ENCODE data around the gene CSN1S1. TPM values are rescaled to one million over a fixed set of nuclear protein-coding genes. Genes with fewer than 3 reads are reported as not detected.
A peak's percentile ranks its signal among the peaks of the same experiment; 100 is the strongest.

CSN1S1 gene
- total RNA-seq = not detected in 3 replicates

GRCh38 chr4:69930768-69931167 is at the start of gene CSN1S1:
Gene CSN1S1, plus strand, starts transcription at chr4:69931068. Its CDS starts 1,488 bp downstream, at chr4:69932556.
- H3K4me3 Mint-ChIP-seq = no peak within 1 kb of the TSS
- no peak for DNase-seq (ENCODE audit: low spot score in 2 of 2, unreplicated experiment in 2 of 2)
- H3K4me1 Mint-ChIP-seq = peaks cover 10% of the 10 kb centered on the region
- H3K9me3 Mint-ChIP-seq = no peaks in the 10 kb centered on the region
- H3K27me3 Mint-ChIP-seq (ENCODE audit: low read depth) = no peaks in the 10 kb centered on the region
- no peak within 1 kb of the TSS for H3K27ac Mint-ChIP-seq
- TF ChIP-seq CTCF (IDR thresholded peaks at IDR 0.05; ENCODE audit: unreplicated experiment) = no peak
- no peaks in the 10 kb centered on the region for H3K36me3 Mint-ChIP-seq

DNA sequence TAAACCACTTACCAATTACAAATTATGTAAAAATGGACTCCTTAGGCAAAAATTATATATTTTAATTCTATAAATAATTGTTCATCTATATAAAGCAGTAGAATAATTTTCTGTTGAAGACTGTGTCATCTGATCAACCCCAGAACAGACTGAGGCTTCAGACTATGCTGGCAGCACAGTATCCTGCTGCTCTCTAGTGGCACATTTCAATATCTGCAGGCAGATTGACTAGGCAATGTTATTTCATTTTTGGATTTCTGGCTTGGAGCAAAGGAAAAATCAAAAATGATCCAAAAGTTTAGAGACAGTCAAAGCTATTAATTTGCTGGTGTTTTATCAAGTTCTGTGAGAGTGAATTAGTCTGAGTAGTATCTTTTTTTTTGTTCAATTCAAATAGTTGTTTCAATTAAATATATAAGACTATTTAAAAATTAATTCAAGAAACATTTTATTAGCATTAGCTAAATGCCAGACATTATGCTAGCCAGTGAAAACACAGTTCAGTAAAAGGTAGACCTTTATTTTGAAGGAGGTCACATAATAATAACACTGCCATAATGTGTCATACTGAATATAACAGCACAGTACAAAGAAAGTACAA is 49.6 kb upstream of the CSN1S1 start:
- H3K27ac Mint-ChIP-seq = no peak overlapping the region
- TF ChIP-seq CTCF (IDR thresholded peaks at IDR 0.05; ENCODE audit: unreplicated experiment) = peak; percentile 78
- H3K36me3 Mint-ChIP-seq = peaks cover 5% of the 10 kb centered on the region
- peaks cover 34% of the 10 kb centered on the region for H3K4me1 Mint-ChIP-seq
- H3K9me3 Mint-ChIP-seq = peaks cover 9% of the 10 kb centered on the region
- H3K4me3 Mint-ChIP-seq = no peak overlapping the region
- DNase-seq (ENCODE audit: low spot score in 2 of 2, unreplicated experiment in 2 of 2) = no peak
- H3K27me3 Mint-ChIP-seq (ENCODE audit: low read depth) = no peaks in the 10 kb centered on the region

GRCh38 chr4:69882150-69882549 is 48.7 kb upstream of the CSN1S1 start:
- Mint-ChIP-seq H3K4me3 (no peak overlapping the region), H3K27ac (peak overlapping the region; percentile 44), H3K4me1 (peaks cover 25% of the 10 kb centered on the region), H3K36me3 (peaks cover 5% of the 10 kb centered on the region), H3K27me3 (ENCODE audit: low read depth) (no peaks in the 10 kb centered on the region), H3K9me3 (peaks cover 9% of the 10 kb centered on the region)
- no peak for DNase-seq (ENCODE audit: low spot score in 2 of 2, unreplicated experiment in 2 of 2)
- no peak for TF ChIP-seq CTCF (IDR thresholded peaks at IDR 0.05; ENCODE audit: unreplicated experiment)

- Mint-ChIP-seq H3K9me3 (peaks cover 9% of the 10 kb centered on the region), H3K4me1 (peaks cover 6% of the 10 kb centered on the region), H3K27ac (no peak overlapping the region), H3K27me3 (ENCODE audit: low read depth) (peaks cover 2% of the 10 kb centered on the region), H3K4me3 (no peak overlapping the region), H3K36me3 (peaks cover 7% of the 10 kb centered on the region)
- DNase-seq (ENCODE audit: low spot score in 2 of 2, unreplicated experiment in 2 of 2) = no peak
- TF ChIP-seq CTCF (IDR thresholded peaks at IDR 0.05; ENCODE audit: unreplicated experiment) = no peak
Measured at GRCh38 chr4:69888336-69888735, 42.5 kb upstream of the CSN1S1 start.

DNA sequence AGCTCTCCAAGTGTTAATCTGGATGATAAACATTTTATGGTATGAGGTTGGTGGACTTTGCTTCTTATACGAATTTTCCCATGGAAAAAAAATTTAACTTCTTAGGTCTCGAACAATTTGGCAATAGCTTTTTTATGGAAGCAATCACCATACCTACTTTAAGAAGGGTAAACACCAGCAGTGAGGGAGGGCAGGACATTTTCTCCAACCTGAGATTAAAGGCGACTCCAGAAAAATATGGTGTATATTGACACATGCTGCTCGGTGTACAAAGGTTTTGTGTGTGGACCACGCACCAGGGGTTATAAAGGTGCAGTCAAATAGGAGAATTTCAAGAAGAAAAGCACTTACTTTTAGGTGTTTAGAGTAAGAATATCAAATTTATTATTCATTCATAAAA is 36.7 kb upstream of the CSN1S1 start:
- Mint-ChIP-seq H3K4me3 (no peak overlapping the region), H3K27me3 (ENCODE audit: low read depth) (peaks cover 19% of the 10 kb centered on the region)
- TF ChIP-seq CTCF (IDR thresholded peaks at IDR 0.05; ENCODE audit: unreplicated experiment) = no peak

GRCh38 chr4:69894721-69895120 is 36.1 kb upstream of the CSN1S1 start:
- peaks cover 9% of the 10 kb centered on the region for H3K4me1 Mint-ChIP-seq
- H3K4me3 Mint-ChIP-seq = no peak overlapping the region
- no peak overlapping the region for H3K27ac Mint-ChIP-seq
- DNase-seq (ENCODE audit: low spot score in 2 of 2, unreplicated experiment in 2 of 2) = no peak
- no peaks in the 10 kb centered on the region for H3K9me3 Mint-ChIP-seq
- TF ChIP-seq CTCF (IDR thresholded peaks at IDR 0.05; ENCODE audit: unreplicated experiment) = no peak
- peaks cover 19% of the 10 kb centered on the region for H3K27me3 Mint-ChIP-seq (ENCODE audit: low read depth)
- peaks cover 2% of the 10 kb centered on the region for H3K36me3 Mint-ChIP-seq

More for the DNA sequence above, 36.7 kb upstream of the CSN1S1 start:
- no peak for DNase-seq (ENCODE audit: low spot score in 2 of 2, unreplicated experiment in 2 of 2)
- Mint-ChIP-seq H3K36me3 (peaks cover 2% of the 10 kb centered on the region), H3K27ac (no peak overlapping the region), H3K4me1 (peaks cover 9% of the 10 kb centered on the region), H3K9me3 (no peaks in the 10 kb centered on the region)
